Spleen (tissue), 7 donors: ENCODE results near the gene NPDC1.

Source experiments
- POLR2A ChIP-seq, 3 donors: fragments of 450-650 bp; IDR thresholded peaks; one replicate each; pipeline ENCODE4 v1.5.1; 2017; ENCODE audit warnings: antibody characterized with exemption in 3 of 3, mild to moderate bottlenecking in 1 of 3
- TF ChIP-seq, protein P1 (sequence below), 11 experiments: fragments of 200-600 bp in 7 of 11; fragments of 450-650 bp in 4 of 11; sonication (generic) in 4 of 11; IDR thresholded peaks in 8 of 11; conservative IDR thresholded peaks in 3 of 11; 1 replicate in 7 of 11; 2 replicates in 4 of 11; pipeline versions ENCODE4 v1.4.0 to v1.8.0; 2016 to 2021; ENCODE audit warnings: antibody characterized with exemption in 11 of 11, inconsistent platforms in 4 of 11, mild to moderate bottlenecking in 1 of 11
- donor health status: DM: no; HTN: no; CAD: no; lungs with moderate emphysema.
- donor health status: DM: no; HTN: no; CAD: no.
- donor health status: DM: no; HTN: no; CAD: no.

- TF ChIP-seq, protein P1, sequence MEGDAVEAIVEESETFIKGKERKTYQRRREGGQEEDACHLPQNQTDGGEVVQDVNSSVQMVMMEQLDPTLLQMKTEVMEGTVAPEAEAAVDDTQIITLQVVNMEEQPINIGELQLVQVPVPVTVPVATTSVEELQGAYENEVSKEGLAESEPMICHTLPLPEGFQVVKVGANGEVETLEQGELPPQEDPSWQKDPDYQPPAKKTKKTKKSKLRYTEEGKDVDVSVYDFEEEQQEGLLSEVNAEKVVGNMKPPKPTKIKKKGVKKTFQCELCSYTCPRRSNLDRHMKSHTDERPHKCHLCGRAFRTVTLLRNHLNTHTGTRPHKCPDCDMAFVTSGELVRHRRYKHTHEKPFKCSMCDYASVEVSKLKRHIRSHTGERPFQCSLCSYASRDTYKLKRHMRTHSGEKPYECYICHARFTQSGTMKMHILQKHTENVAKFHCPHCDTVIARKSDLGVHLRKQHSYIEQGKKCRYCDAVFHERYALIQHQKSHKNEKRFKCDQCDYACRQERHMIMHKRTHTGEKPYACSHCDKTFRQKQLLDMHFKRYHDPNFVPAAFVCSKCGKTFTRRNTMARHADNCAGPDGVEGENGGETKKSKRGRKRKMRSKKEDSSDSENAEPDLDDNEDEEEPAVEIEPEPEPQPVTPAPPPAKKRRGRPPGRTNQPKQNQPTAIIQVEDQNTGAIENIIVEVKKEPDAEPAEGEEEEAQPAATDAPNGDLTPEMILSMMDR (IDR thresholded peaks at IDR 0.05 in 8 of 11, conservative IDR thresholded peaks at IDR 0.05 in 3 of 11), result no peak
- no peak for TF ChIP-seq POLR2A (IDR thresholded peaks at IDR 0.05)
These were observed 23.3 kb downstream of the NPDC1 start for GRCh38 chr9:137022662-137023008.
